Measurements from ENCODE around the gene RBM47.

The RBM47 gene

GRCh38 chr4:40607221-40607620, 22.4 kb downstream of the RBM47 start:
- POLR2A ChIA-PET, result no interaction called here
- DNase-seq (ENCODE audit: extremely low spot score), result no peak
- no peak for TF ChIP-seq CTBP1 (IDR thresholded peaks at IDR 0.05; ENCODE audit: borderline replicate concordance)
- no peak for TF ChIP-seq ELF4 (IDR thresholded peaks at IDR 0.05)
- CTCF ChIA-PET, result no interaction called here

- ChIA-PET POLR2A (no interaction called here), CTCF (no interaction called here)
- TF ChIP-seq NFRKB (IDR thresholded peaks at IDR 0.05), result no peak
- TF ChIP-seq FOXK2 (IDR thresholded peaks at IDR 0.05), result no peak
- TF ChIP-seq ARNT (IDR thresholded peaks at IDR 0.05), result no peak
- TF ChIP-seq ELF4 (IDR thresholded peaks at IDR 0.05), result no peak
- TF ChIP-seq FOXM1 (IDR thresholded peaks at IDR 0.05; ENCODE audit: borderline replicate concordance), result no peak
- TF ChIP-seq, protein P1, sequence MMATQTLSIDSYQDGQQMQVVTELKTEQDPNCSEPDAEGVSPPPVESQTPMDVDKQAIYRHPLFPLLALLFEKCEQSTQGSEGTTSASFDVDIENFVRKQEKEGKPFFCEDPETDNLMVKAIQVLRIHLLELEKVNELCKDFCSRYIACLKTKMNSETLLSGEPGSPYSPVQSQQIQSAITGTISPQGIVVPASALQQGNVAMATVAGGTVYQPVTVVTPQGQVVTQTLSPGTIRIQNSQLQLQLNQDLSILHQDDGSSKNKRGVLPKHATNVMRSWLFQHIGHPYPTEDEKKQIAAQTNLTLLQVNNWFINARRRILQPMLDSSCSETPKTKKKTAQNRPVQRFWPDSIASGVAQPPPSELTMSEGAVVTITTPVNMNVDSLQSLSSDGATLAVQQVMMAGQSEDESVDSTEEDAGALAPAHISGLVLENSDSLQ (IDR thresholded peaks at IDR 0.05), result no peak
- no peak for TF ChIP-seq L3MBTL2 (conservative IDR thresholded peaks at IDR 0.05)
- no peak for TF ChIP-seq CTBP1 (IDR thresholded peaks at IDR 0.05; ENCODE audit: borderline replicate concordance)
- TF ChIP-seq HDGF (IDR thresholded peaks at IDR 0.05; ENCODE audit: borderline replicate concordance), result no peak
- TF ChIP-seq SP1 (IDR thresholded peaks at IDR 0.05), result no peak
- no peak for TF ChIP-seq ZNF384 (IDR thresholded peaks at IDR 0.05)
- no peak for TF ChIP-seq FOXA1 (IDR thresholded peaks at IDR 0.05)
- no peak for TF ChIP-seq SUZ12 (IDR thresholded peaks at IDR 0.05)
- no peak for TF ChIP-seq BHLHE40 (IDR thresholded peaks at IDR 0.05; ENCODE audit: borderline replicate concordance)
- TF ChIP-seq LEF1 (IDR thresholded peaks at IDR 0.05; ENCODE audit: borderline replicate concordance), result no peak
- TF ChIP-seq TARDBP (IDR thresholded peaks at IDR 0.05), result no peak
- DNase-seq (ENCODE audit: extremely low spot score), result no peak
These were observed 23.4 kb downstream of the RBM47 start for GRCh38 chr4:40606239-40606767.

DNA sequence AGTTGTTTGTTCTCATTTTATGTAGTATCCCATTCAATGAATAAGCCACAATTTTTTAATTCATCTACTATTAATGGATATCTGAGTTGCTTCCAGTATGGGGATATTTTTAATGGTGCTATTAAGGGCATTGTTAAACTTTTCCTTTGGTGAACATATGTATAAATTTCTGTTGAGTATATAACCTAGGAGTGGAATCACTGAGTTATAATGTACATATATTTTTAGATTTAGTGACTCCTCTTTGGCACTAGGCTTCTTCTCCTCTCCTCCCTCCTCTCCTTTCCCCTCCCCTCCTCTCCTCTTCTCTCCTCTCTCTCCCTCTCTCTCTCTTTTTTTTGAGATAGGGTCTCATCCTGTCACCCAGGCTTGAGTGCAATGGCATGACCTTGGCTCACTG, 26.4 kb downstream of the RBM47 start:
- ChIA-PET POLR2A (no interaction called here), CTCF (no interaction called here)
- TF ChIP-seq TARDBP (IDR thresholded peaks at IDR 0.05) (no peak), ELF4 (IDR thresholded peaks at IDR 0.05) (no peak), CTBP1 (IDR thresholded peaks at IDR 0.05; ENCODE audit: borderline replicate concordance) (no peak), ARNT (IDR thresholded peaks at IDR 0.05) (no peak), SUZ12 (IDR thresholded peaks at IDR 0.05) (no peak), FOXA1 (IDR thresholded peaks at IDR 0.05) (no peak), ZNF384 (IDR thresholded peaks at IDR 0.05) (no peak), BHLHE40 (IDR thresholded peaks at IDR 0.05; ENCODE audit: borderline replicate concordance) (no peak), FOXM1 (IDR thresholded peaks at IDR 0.05; ENCODE audit: borderline replicate concordance) (no peak), NFRKB (IDR thresholded peaks at IDR 0.05) (no peak), SP1 (IDR thresholded peaks at IDR 0.05) (no peak)
- TF ChIP-seq, protein P1 (IDR thresholded peaks at IDR 0.05), result no peak
- no peak for DNase-seq (ENCODE audit: extremely low spot score)

DNA sequence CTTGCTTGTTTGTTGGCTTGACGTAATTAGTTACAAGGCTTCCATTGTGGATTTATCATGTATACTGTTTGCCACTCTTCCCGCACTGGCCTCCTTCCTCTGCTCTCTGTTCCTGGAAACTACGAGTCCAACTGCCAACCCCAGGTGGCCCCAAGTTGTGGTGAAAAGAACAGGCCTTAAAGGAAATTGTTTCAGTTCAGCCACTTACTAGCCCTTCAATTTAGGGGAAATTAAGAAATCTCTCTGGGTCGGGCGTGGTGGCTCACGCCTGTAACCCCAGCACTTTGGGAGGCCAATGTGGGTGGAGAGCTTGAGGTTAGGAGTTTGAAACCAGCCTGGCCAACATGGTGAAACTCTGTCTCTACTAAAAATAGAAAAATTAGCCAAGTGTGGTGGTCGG, 28.0 kb downstream of the RBM47 start:
- POLR2A ChIA-PET, result no interaction called here
- no peak for DNase-seq (ENCODE audit: extremely low spot score)
- no peak for TF ChIP-seq ARNT (IDR thresholded peaks at IDR 0.05)
- no peak for TF ChIP-seq LEF1 (IDR thresholded peaks at IDR 0.05; ENCODE audit: borderline replicate concordance)
- no peak for TF ChIP-seq TARDBP (IDR thresholded peaks at IDR 0.05)
- no peak for TF ChIP-seq SUZ12 (IDR thresholded peaks at IDR 0.05)
- no peak for TF ChIP-seq FOXK2 (IDR thresholded peaks at IDR 0.05)
- no peak for TF ChIP-seq FOXA1 (IDR thresholded peaks at IDR 0.05)
- no peak for TF ChIP-seq ELF4 (IDR thresholded peaks at IDR 0.05)
- TF ChIP-seq L3MBTL2 (conservative IDR thresholded peaks at IDR 0.05), result no peak
- TF ChIP-seq NFRKB (IDR thresholded peaks at IDR 0.05), result no peak
- no peak for TF ChIP-seq CTBP1 (IDR thresholded peaks at IDR 0.05; ENCODE audit: borderline replicate concordance)
- CTCF ChIA-PET, result no interaction called here

DNA sequence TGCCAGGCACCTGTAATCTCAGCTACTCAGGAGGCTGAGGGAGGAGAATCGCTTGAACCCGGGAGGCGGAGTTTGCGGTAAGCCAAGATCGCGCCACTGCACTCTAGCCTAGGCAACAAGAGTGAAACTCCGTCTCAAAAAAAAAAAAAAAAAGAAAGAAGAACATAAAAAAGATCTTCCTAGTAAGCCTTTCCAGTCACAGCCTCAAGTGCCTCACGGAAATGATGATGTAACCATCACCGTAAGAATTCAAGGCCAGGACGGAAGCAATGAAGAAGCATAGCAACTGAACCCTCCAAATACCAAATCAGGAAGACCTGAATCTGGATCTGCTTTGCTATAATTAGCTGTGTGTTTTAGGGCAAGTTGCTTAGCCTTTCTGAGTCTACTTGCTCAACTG, 28.8 kb downstream of the RBM47 start:
- POLR2A ChIA-PET, result no interaction called here
- TF ChIP-seq LEF1 (IDR thresholded peaks at IDR 0.05; ENCODE audit: borderline replicate concordance), result no peak
- TF ChIP-seq NFRKB (IDR thresholded peaks at IDR 0.05), result no peak
- no peak for TF ChIP-seq CTBP1 (IDR thresholded peaks at IDR 0.05; ENCODE audit: borderline replicate concordance)
- TF ChIP-seq L3MBTL2 (conservative IDR thresholded peaks at IDR 0.05), result no peak
- TF ChIP-seq ELF4 (IDR thresholded peaks at IDR 0.05), result no peak
- TF ChIP-seq SP1 (IDR thresholded peaks at IDR 0.05), result no peak
- TF ChIP-seq SUZ12 (IDR thresholded peaks at IDR 0.05), result no peak
- no peak for TF ChIP-seq FOXA1 (IDR thresholded peaks at IDR 0.05)
- TF ChIP-seq FOXK2 (IDR thresholded peaks at IDR 0.05), result no peak
- TF ChIP-seq TARDBP (IDR thresholded peaks at IDR 0.05), result no peak
- no peak for TF ChIP-seq HDGF (IDR thresholded peaks at IDR 0.05; ENCODE audit: borderline replicate concordance)
- TF ChIP-seq, protein P1 (IDR thresholded peaks at IDR 0.05), result no peak

GRCh38 chr4:40599431-40599830, 30.2 kb downstream of the RBM47 start:
- ChIA-PET POLR2A (interaction anchor here (0.6 kb wide), 1 partner anchor 723 kb away, joined by 4 read pairs; no protein-coding TSS in a partner anchor), CTCF (no interaction called here)
- TF ChIP-seq LEF1 (IDR thresholded peaks at IDR 0.05; ENCODE audit: borderline replicate concordance) (no peak), FOXM1 (IDR thresholded peaks at IDR 0.05; ENCODE audit: borderline replicate concordance) (no peak), ELF4 (IDR thresholded peaks at IDR 0.05) (no peak), FOXA1 (IDR thresholded peaks at IDR 0.05) (no peak), TARDBP (IDR thresholded peaks at IDR 0.05) (no peak)
- no peak for DNase-seq (ENCODE audit: extremely low spot score)

More for the DNA sequence above, 28.8 kb downstream of the RBM47 start:
- no peak for DNase-seq (ENCODE audit: extremely low spot score)
- CTCF ChIA-PET, result no interaction called here

GRCh38 chr4:40596522-40596921, 33.1 kb downstream of the RBM47 start:
- DNase-seq (ENCODE audit: extremely low spot score), result no peak
- CTCF ChIA-PET, result no interaction called here
- POLR2A ChIA-PET, result no interaction called here
- TF ChIP-seq L3MBTL2 (conservative IDR thresholded peaks at IDR 0.05) (no peak), FOXM1 (IDR thresholded peaks at IDR 0.05; ENCODE audit: borderline replicate concordance) (no peak), TARDBP (IDR thresholded peaks at IDR 0.05) (no peak), HDGF (IDR thresholded peaks at IDR 0.05; ENCODE audit: borderline replicate concordance) (no peak), ELF4 (IDR thresholded peaks at IDR 0.05) (no peak)
